GM18505 (cell line): Measurements from ENCODE around the gene SRPK2.

Experiments used
- ATAC-seq: cut with Tn5 transposase; IDR thresholded peaks from one replicate; pipeline ENCODE4 v1.9.1; 2021; ENCODE audit not compliant: unreplicated experiment
- POLR2A ChIP-seq: IDR thresholded peaks from 4 replicates; pipeline ENCODE4 v1.6.1; 2011; ENCODE audit warnings: borderline replicate concordance; ENCODE audit not compliant: insufficient read depth, insufficient read length; ENCODE audit errors: extremely low read depth

Gene SRPK2

DNA sequence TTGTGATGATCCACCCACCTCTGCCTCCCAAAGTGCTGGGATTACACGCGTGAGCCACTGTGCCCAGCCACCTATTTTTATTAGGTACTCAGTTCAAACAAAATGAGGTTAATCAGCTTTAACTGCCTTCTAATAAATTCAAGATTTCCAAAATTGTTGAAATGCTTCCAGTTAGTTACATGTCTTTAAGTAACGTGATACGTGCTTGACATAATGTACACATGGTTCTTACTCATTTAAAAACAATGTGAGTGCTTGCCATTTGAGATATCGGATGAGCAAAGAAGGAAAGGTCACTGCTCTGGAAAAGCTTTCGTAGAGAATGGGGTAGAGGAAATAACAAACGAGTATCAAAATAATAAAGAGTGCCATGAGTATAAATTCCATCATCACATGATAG lies 291.1 kb downstream of the SRPK2 start:
- no peak for ATAC-seq
- TF ChIP-seq POLR2A = no peak

DNA sequence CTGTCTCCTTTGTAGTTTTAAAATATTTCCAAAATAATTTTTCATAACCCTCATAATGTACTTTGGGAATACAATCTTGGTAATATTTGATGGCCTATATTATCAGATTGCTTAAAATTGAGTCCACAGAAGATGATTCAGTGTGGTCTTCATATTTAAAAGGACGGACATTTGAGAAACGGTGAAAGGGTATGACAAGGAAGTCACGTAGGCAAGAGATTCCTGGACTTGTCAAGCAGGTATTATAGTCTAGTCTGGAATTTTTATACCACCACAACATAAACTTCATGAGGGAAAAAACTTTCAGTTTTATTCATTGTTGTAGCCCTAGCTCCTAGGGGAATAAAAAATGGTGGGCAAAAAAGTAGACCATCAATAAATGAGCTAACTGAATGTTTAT lies 292.4 kb downstream of the SRPK2 start:
- no peak for TF ChIP-seq POLR2A
- no peak for ATAC-seq

DNA sequence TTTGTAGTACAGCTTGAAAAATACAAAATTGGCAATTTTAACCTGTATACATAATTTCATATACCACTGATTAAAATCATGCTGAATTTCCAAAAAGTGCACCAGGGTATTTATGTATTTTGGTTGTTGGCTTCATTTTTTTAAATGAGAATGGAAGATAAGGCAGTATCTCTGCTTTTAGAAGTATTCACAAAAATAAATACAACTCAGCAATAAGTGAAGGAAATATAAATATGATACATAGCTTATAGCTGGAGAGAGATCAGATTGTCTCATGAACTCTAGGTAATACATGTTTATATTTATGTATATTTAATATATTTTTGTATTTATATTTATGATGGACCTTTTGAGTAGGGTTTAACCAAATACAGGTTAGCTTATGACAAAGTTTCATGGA lies 293.8 kb downstream of the SRPK2 start:
- no peak for TF ChIP-seq POLR2A
- no peak for ATAC-seq

DNA sequence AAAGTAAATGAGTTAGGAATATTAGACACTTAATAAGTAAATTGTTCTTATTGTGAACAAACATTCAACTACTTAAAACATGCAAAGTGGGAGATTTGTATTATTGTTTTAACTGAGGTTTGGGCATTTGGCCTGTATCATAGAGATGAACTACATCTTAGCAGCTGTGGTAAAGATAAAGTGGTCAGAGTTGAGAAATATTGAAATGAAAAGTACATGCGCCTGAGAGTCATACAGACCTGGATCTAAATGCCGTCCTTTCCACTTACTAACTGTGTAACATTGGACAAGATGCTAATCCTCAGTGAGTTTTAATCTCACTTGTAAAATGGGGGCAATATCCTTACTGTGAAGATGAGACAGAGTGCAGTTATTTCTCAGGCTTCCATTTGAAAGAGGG lies 300.3 kb downstream of the SRPK2 start:
- TF ChIP-seq POLR2A = no peak
- ATAC-seq = no peak

DNA sequence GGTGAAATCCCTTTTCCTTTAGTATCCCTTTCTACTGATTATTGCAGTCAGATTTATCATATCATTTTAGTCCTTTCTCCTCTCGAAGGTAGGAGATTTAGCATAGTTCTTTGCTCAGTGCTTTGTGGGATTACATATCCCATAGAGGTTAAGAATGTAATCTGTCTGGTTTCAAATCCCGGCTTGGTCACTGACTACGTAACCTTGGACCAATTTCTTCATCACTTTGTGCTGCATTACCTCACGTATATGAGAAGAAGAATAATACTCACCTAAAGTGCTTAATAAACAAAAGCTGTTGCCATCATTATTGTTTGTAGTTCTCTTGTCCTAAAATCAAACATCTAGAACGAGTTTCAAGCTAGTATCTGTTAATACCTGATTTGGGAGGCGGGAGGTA lies 300.7 kb downstream of the SRPK2 start:
- ATAC-seq = no peak
- no peak for TF ChIP-seq POLR2A

DNA sequence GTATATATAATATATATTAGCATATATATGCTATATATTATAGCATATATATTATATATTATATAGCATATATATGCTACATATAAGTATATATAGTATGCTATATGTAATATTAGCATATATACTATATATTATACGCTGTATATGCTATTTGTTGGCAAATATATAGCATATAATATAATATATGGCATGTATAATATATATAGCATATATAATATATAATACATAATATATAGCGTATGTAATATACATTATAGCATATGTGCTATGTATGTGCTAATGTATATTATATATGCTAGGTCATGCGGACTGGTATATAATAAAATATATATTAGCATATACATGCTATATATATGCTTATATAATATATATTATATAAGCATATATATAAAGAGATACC lies 301.9 kb downstream of the SRPK2 start:
- no peak for ATAC-seq
- no peak for TF ChIP-seq POLR2A

DNA sequence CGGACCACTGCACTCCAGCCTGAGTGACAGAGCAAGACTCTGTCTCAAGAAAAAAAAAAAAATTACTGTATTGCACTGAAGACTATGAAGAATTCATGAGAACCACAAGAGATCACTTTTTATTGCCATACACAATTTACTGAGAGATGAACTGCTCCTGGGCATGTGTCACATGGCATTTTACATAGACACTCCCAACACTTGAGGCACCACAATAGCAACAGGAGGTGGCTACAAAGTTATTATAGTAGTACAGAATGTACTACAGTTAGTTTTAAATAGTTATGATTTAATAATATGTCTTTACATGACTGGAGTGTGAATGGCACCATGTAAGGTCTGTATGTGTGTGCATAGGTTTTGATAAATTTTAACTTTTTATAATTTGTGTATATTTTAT lies 304.1 kb downstream of the SRPK2 start:
- no peak for ATAC-seq
- no peak for TF ChIP-seq POLR2A

DNA sequence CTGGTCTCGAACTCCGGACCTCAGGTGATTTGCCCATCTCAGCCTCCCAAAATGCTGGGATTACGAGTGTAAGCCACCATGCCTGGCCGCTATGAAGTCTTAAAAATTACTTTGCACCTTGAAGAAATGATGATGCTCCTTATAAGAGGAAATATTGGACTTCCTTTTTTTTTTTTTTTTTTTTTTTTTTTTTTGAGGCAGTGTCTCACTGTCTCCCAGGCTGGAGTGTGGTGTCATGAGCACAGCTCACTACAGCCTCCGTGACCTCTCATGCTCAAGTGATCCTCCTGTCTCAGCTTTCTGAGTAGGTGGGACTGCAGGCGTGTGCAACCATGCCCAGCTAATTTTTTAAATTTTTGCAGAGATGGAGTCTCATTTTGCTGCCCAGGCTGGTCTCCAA lies 309.4 kb downstream of the SRPK2 start:
- no peak for ATAC-seq
- TF ChIP-seq POLR2A = no peak

DNA sequence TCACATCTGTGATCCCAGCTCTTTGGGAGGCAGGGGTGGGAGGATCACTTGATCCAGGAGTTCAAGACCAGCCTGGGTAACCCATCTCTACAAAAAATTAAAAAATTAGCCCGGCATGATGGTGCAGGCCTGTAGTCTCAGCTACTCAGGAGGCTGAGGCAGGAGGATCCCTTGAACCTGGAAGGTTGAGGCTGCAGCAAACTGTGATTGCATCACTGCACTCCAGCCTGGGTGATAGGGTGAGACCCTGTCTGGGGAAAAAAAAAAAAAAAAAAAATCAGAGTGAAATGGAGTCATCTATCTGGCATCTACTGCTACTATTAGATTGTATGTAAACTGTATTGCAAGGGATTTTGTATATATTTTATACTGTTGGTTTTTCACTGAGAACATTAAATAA lies 315.6 kb downstream of the SRPK2 start:
- TF ChIP-seq POLR2A = no peak

DNA sequence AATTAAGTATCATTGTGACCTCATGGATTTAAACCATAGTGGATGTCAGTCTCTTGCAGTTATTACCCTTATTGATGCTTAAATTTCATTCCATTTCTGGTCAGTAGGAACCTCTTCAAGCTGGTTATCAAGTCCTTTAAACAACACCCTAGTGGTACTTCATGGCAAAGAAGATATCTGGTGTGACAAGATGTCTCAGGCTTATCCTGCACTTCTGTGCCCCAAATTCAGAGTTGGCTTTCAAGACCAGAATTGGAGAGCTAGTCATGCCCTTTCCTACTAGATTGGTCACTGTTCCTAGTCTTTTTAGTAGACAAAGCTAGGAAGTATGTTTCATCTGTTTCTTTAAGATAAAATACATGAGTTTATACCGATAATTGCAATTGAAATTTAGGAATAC lies 319.8 kb downstream of the SRPK2 start:
- no peak for ATAC-seq
- TF ChIP-seq POLR2A = no peak

More for the DNA sequence above, 315.6 kb downstream of the SRPK2 start:
- no peak for ATAC-seq

DNA sequence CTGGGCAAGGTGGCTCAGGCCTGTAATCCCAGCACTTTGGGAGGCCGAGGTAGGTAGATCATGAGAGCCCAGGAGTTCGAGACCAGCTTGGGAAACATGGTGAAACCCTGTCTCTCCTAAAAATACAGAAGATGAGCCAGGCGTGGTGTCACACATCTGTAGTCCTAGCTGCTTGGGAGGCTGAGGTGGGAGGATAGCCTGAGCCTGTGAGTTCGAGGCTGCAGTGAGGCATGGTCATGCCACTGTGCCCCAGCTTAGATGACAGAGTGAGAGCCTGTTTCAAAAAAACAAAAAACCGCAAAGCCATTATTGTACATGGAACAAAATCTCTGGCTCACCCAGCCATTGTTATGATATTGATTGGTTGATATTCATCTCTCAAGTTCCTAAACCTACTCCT lies 321.0 kb downstream of the SRPK2 start:
- ATAC-seq = no peak

More for the DNA sequence above, 321.0 kb downstream of the SRPK2 start:
- TF ChIP-seq POLR2A = no peak
